Smooth muscle cell (in vitro differentiated cells): Measurements from ENCODE around the gene CHID1. TPM values are rescaled to one million over a fixed set of nuclear protein-coding genes. Genes with fewer than 3 reads are reported as not detected.

Source experiments
- DNase-seq: peaks from one replicate; lab custom pipeline; 2025; ENCODE audit not compliant: unreplicated experiment; lab: John Stamatoyannopoulos, UW
- H2AFZ ChIP-seq: fragments of 200-600 bp; sonication (generic); 2 replicates; pipeline ENCODE4 v1.6.0; 2016; ENCODE audit warnings: antibody characterized with exemption, low read depth, mild to moderate bottlenecking
- H3F3A ChIP-seq: fragments of 200-600 bp; sonication (generic); 2 replicates; pipeline ENCODE4 v1.6.0; 2017; ENCODE audit warnings: antibody characterized with exemption, low read depth
- H3K27ac ChIP-seq: fragments of 200-600 bp; sonication (generic); 2 replicates; pipeline ENCODE4 v1.5.1; 2016; ENCODE audit warnings: low read depth, mild to moderate bottlenecking
- H3K27me3 ChIP-seq: fragments of 200-600 bp; sonication (generic); 2 replicates; pipeline ENCODE4 v1.6.1; 2016; ENCODE audit warnings: low read depth, mild to moderate bottlenecking
- H3K36me3 ChIP-seq: fragments of 200-600 bp; sonication (generic); 2 replicates; pipeline ENCODE4 v1.5.1; 2016; ENCODE audit warnings: low read depth
- H3K4me1 ChIP-seq: fragments of 200-600 bp; sonication (generic); 2 replicates; pipeline ENCODE4 v1.5.1; 2016; ENCODE audit warnings: low read depth
- H3K4me2 ChIP-seq: fragments of 200-600 bp; sonication (generic); 2 replicates; pipeline ENCODE4 v1.6.0; 2016; ENCODE audit warnings: mild to moderate bottlenecking
- H3K4me3 ChIP-seq: fragments of 200-600 bp; sonication (generic); 2 replicates; pipeline ENCODE4 v1.5.1; 2016; ENCODE audit warnings: mild to moderate bottlenecking
- H3K79me2 ChIP-seq: fragments of 200-600 bp; sonication (generic); 2 replicates; pipeline ENCODE4 v1.6.0; 2016; ENCODE audit warnings: low read depth, mild to moderate bottlenecking
- H3K9ac ChIP-seq: fragments of 200-600 bp; sonication (generic); 2 replicates; pipeline ENCODE4 v1.6.0; 2016; ENCODE audit warnings: low read depth
- H3K9me3 ChIP-seq: fragments of 200-600 bp; sonication (generic); replicated peaks from 2 replicates; pipeline ENCODE4 v1.5.1; 2016; ENCODE audit warnings: low read depth
- H4K20me1 ChIP-seq: fragments of 200-600 bp; sonication (generic); 2 replicates; pipeline ENCODE4 v1.6.0; 2016; ENCODE audit warnings: low read depth
- CTCF ChIP-seq: fragments of 200-600 bp; sonication (generic); IDR thresholded peaks from 2 replicates; pipeline ENCODE4 v1.5.1; 2017; ENCODE audit warnings: borderline replicate concordance, mild to moderate bottlenecking, antibody characterized with exemption; ENCODE audit not compliant: insufficient read depth, poor library complexity, severe bottlenecking
- WGBS: methylation state at CpG from one replicate; pipeline ENCODE4 v1.1.7; 2016; ENCODE audit warnings: low lambda C conversion rate; 5-methylcytosine and 5-hydroxymethylcytosine counted together
- polyA plus RNA-seq: library from polyadenylated mRNA; unstranded; fragments of >200 nt; fragmentation: Nextera tagmentation; extraction: Ambion mirVana; gene quantifications from 2 replicates; pipeline ENCODE4 v1.2.1, GENCODE V29; 2016
- total RNA-seq: library from RNA; depleted of rRNA; stranded (reverse); fragments of >200 nt; gene quantifications from 2 replicates; pipeline ENCODE4 v1.2.3, GENCODE V29; 2014

Gene CHID1
- total and polyA plus RNA-seq, 2 experiments from 2014 or later, result 54.3 to 181 TPM

GRCh38 chr11:847876-848275 is 62.7 kb downstream of the CHID1 start:
- Histone ChIP-seq H3K79me2 (no peaks in the 10 kb centered on the region), H3K9ac (no peak overlapping the region), H2AFZ (no peak overlapping the region), H3K4me2 (no peak overlapping the region), H4K20me1 (peaks cover 79% of the 10 kb centered on the region), H3K4me1 (peaks cover 31% of the 10 kb centered on the region), H3K27me3 (peaks cover 19% of the 10 kb centered on the region), H3K36me3 (no peaks in the 10 kb centered on the region), H3K9me3 (no peaks in the 10 kb centered on the region), H3F3A (no peaks in the 10 kb centered on the region), H3K27ac (no peak overlapping the region), H3K4me3 (no peak overlapping the region)
- DNase-seq, result no peak
- no peak for TF ChIP-seq CTCF
- 90% methylated on average over 18 of the region's 18 CpGs for WGBS

GRCh38 chr11:846496-847098 is 64.0 kb downstream of the CHID1 start:
- no peak for DNase-seq
- Histone ChIP-seq H3K9me3 (no peaks in the 10 kb centered on the region), H3K4me2 (no peak overlapping the region), H3K4me1 (peaks cover 31% of the 10 kb centered on the region), H3K27ac (no peak overlapping the region), H3K27me3 (peaks cover 19% of the 10 kb centered on the region), H3K36me3 (no peaks in the 10 kb centered on the region), H3K4me3 (no peak overlapping the region), H3F3A (no peaks in the 10 kb centered on the region), H2AFZ (no peak overlapping the region), H3K9ac (no peak overlapping the region), H4K20me1 (peaks cover 73% of the 10 kb centered on the region), H3K79me2 (peaks cover 8% of the 10 kb centered on the region)
- no peak for TF ChIP-seq CTCF
- WGBS, result 78% methylated on average over 11 of the region's 11 CpGs

GRCh38 chr11:845872-846495 is 64.6 kb downstream of the CHID1 start:
- H3K4me2 ChIP-seq, result peak overlapping the region; percentile 96
- TF ChIP-seq CTCF, result no peak
- no peak overlapping the region for H3K4me3 ChIP-seq
- peaks cover 35% of the 10 kb centered on the region for H3K4me1 ChIP-seq
- H3K27me3 ChIP-seq, result peaks cover 19% of the 10 kb centered on the region
- H3K9ac ChIP-seq, result no peak overlapping the region
- H3K36me3 ChIP-seq, result no peaks in the 10 kb centered on the region
- peaks cover 4% of the 10 kb centered on the region for H3F3A ChIP-seq
- no peak overlapping the region for H2AFZ ChIP-seq
- H4K20me1 ChIP-seq, result peaks cover 73% of the 10 kb centered on the region
- 58% methylated on average over 8 of the region's 8 CpGs for WGBS
- no peak overlapping the region for H3K27ac ChIP-seq
- DNase-seq, result no peak
- no peaks in the 10 kb centered on the region for H3K9me3 ChIP-seq
- H3K79me2 ChIP-seq, result peaks cover 14% of the 10 kb centered on the region
